H1 (cell line): ENCODE data around the gene NRP2. TPM values are rescaled to one million over a fixed set of nuclear protein-coding genes. Genes with fewer than 3 reads are reported as not detected.

Source experiments
- CEBPB ChIP-seq: IDR thresholded peaks from 2 replicates; pipeline ENCODE4 v1.6.1; 2012; ENCODE audit warnings: low read depth, low read length
- HDAC2 ChIP-seq, 2 experiments: fragments of 300-600 bp in 1 of 2; sonication (generic) in 1 of 2; IDR thresholded peaks; 2 replicates each; pipeline ENCODE4 v1.6.1; 2011 to 2012; ENCODE audit warnings: low read depth in 2 of 2, low read length in 2 of 2, mild to moderate bottlenecking in 2 of 2, moderate library complexity in 2 of 2, borderline replicate concordance in 1 of 2, inconsistent platforms in 1 of 2
- PHF8 ChIP-seq: fragments of 200-600 bp; sonication (generic); conservative IDR thresholded peaks from 2 replicates; pipeline ENCODE4 v1.7.1; 2012; ENCODE audit warnings: low read depth, mild to moderate bottlenecking, inconsistent platforms, low read length, moderate library complexity
- SIN3A ChIP-seq, 2 experiments: IDR thresholded peaks in 1 of 2; conservative IDR thresholded peaks in 1 of 2; 2 replicates each; pipeline ENCODE4 v1.6.1; 2011 to 2012; ENCODE audit warnings: low read length in 2 of 2, improper control_type of control experiment in 1 of 2, low read depth in 1 of 2, mild to moderate bottlenecking in 1 of 2
- SIX5 ChIP-seq: IDR thresholded peaks from 2 replicates; pipeline ENCODE4 v1.6.1; 2011; ENCODE audit warnings: mild to moderate bottlenecking, low read depth, low read length
- TBP ChIP-seq: IDR thresholded peaks from 2 replicates; pipeline ENCODE4 v1.6.1; 2011; ENCODE audit warnings: low read depth, low read length, improper control_type of control experiment
- polyA plus RNA-seq, 7 experiments: library from polyadenylated mRNA; depleted of rRNA in 3 of 7; stranded (reverse) in 5 of 7; unstranded in 2 of 7; fragments of >200 nt in 5 of 7; fragments of 200-250 nt in 2 of 7; gene quantifications; 1 replicate in 5 of 7; 2 replicates in 1 of 7; 4 replicates in 1 of 7; pipeline versions ENCODE4 v1.2.1 to v1.2.3, GENCODE V29; 2011 to 2013; ENCODE audit warnings: missing spikeins in 2 of 7, mixed read lengths in 2 of 7
- total RNA-seq: library from RNA; stranded (reverse); fragmentation: NEBNext Ultra II Directional; extraction: Animal tissue kit (Norgen Biotek cat#: 25700); gene quantifications from 2 replicates; pipeline ENCODE4 v1.2.1, GENCODE V29; 2021

NRP2 gene
- total and polyA plus RNA-seq, 2 of the 8 experiments (the other 6 are each of a cell fraction or from before 2014, with no cell fraction given): 32.0 to 37.8 TPM

- TF ChIP-seq PHF8: no peak
- TF ChIP-seq SIX5: no peak
- TF ChIP-seq CEBPB: no peak
- no peak for TF ChIP-seq HDAC2 (IDR thresholded peaks at IDR 0.05; ENCODE audit: borderline replicate concordance in 1 of 2, low read depth in 2 of 2, low read length in 2 of 2)
- no peak for TF ChIP-seq TBP
- TF ChIP-seq SIN3A (conservative IDR thresholded peaks at IDR 0.05 in 1 of 2, IDR thresholded peaks at IDR 0.05 in 1 of 2; ENCODE audit: low read depth in 1 of 2, low read length in 2 of 2): no peak
Observed at GRCh38 chr2:205678541-205679142, 3.7 kb upstream of the NRP2 start (continued).
